Vagina (tissue), 2 donors: Measurements from ENCODE around the gene CCDC74A.
"Not testable (repeated sequence)": the region's sequence is repeated elsewhere in the genome, so short reads cannot be mapped to it uniquely, and the experiment has no call there.

Experiments used
- POLR2A ChIP-seq, 2 donors: fragments of 450-650 bp; IDR thresholded peaks; one replicate each; pipeline ENCODE4 v1.6.1; 2017; ENCODE audit warnings: antibody characterized with exemption in 2 of 2, mild to moderate bottlenecking in 2 of 2, moderate library complexity in 2 of 2
- POLR2AphosphoS5 ChIP-seq, 2 donors: sonication (generic); formaldehyde crosslinking; IDR thresholded peaks; one replicate each; pipeline ENCODE4 v1.9.0; 2017; ENCODE audit warnings: antibody characterized with exemption in 2 of 2, mild to moderate bottlenecking in 2 of 2, low read depth in 1 of 2; ENCODE audit not compliant: insufficient read depth in 1 of 2
- TF ChIP-seq, protein P1 (sequence below), 3 experiments: fragments of 450-650 bp in 2 of 3; fragments of 200-600 bp in 1 of 3; sonication (generic) in 1 of 3; IDR thresholded peaks; one replicate each; pipeline ENCODE4 v1.5.1; 2017 to 2019; ENCODE audit warnings: antibody characterized with exemption in 3 of 3, mild to moderate bottlenecking in 2 of 3, moderate library complexity in 2 of 3

DNA sequence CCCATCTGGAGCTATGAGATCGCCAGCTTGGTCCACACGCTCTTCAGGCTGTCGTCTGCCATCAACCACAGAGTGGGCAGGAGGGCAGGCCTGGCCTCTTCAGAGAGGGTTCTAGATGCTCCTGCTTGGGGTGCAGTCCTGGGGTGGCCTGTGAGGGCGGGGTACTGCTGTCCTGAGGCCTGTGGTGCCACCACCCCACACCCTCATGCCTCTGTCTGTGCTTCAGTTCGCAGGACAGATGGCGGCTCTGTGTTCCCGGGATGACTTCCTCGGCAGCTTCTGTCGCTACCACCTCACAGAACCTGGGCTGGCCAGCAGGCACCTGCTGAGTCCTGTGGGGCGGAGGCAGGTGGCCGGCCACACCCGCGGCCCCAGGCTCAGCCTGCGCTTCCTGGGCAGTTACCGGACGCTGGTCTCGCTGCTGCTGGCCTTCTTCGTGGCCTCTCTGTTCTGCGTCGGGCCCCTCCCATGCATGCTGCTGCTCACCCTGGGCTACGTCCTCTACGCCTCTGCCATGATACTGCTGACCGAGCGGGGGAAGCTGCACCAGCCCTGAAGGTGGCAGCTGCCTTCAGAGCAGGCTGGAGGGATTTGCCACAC, 7.7 kb upstream of the CCDC74A start:
- TF ChIP-seq, protein P1, sequence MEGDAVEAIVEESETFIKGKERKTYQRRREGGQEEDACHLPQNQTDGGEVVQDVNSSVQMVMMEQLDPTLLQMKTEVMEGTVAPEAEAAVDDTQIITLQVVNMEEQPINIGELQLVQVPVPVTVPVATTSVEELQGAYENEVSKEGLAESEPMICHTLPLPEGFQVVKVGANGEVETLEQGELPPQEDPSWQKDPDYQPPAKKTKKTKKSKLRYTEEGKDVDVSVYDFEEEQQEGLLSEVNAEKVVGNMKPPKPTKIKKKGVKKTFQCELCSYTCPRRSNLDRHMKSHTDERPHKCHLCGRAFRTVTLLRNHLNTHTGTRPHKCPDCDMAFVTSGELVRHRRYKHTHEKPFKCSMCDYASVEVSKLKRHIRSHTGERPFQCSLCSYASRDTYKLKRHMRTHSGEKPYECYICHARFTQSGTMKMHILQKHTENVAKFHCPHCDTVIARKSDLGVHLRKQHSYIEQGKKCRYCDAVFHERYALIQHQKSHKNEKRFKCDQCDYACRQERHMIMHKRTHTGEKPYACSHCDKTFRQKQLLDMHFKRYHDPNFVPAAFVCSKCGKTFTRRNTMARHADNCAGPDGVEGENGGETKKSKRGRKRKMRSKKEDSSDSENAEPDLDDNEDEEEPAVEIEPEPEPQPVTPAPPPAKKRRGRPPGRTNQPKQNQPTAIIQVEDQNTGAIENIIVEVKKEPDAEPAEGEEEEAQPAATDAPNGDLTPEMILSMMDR (IDR thresholded peaks at IDR 0.05) = not testable (repeated sequence)
- not testable (repeated sequence) for TF ChIP-seq POLR2A (IDR thresholded peaks at IDR 0.05); POLR2AphosphoS5 (IDR thresholded peaks at IDR 0.05; ENCODE audit: insufficient read depth in 1 of 2, low read depth in 1 of 2)
